ENCODE results near the gene CEL. TPM values are rescaled to one million over a fixed set of nuclear protein-coding genes. Genes with fewer than 3 reads are reported as not detected.

CEL gene
- total and polyA plus RNA-seq, 2 donors (not counting 3 experiments of a cell fraction or from before 2014, with no cell fraction given), result 0.92 to 1.1 TPM

GRCh38 chr9:133050781-133051180 lies 11.0 kb upstream of the CEL start:
- Histone ChIP-seq H3K79me2 (ENCODE audit: control insufficient read depth, insufficient read depth, low read length) (no peaks in the 10 kb centered on the region), H4K20me1 (replicated peaks; ENCODE audit: control insufficient read depth, extremely low read depth, insufficient read depth, low read length) (no peaks in the 10 kb centered on the region), H3K9me1 (replicated peaks; ENCODE audit: control insufficient read depth, extremely low read depth, insufficient read depth, low read length) (no peaks in the 10 kb centered on the region), H3K4me1 (ENCODE audit: control insufficient read depth, extremely low read depth, insufficient read depth, low read length) (no peaks in the 10 kb centered on the region), H3K9ac (replicated peaks; ENCODE audit: extremely low read depth, insufficient read depth, low read length) (no peak overlapping the region), H3K27me3 (ENCODE audit: control insufficient read depth in 2 of 2, insufficient read depth in 2 of 2, low read length in 2 of 2) (no peaks in the 10 kb centered on the region), H3K9me3 (replicated peaks; ENCODE audit: control insufficient read depth, insufficient read depth, low read length) (no peaks in the 10 kb centered on the region), H3K4me3 (replicated peaks in 1 of 3; ENCODE audit: insufficient read depth in 1 of 3, low read depth in 1 of 3, low read length in 3 of 3) (no peak overlapping the region), H3K4me2 (ENCODE audit: insufficient read depth, low read length) (no peak overlapping the region), H3K36me3 (ENCODE audit: control insufficient read depth in 2 of 2, extremely low read depth in 1 of 2, insufficient read depth in 2 of 2, low read length in 2 of 2) (peaks cover 0 to 47% of the 10 kb centered on the region in 2 experiments), H2AFZ (ENCODE audit: low read depth, low read length) (no peak overlapping the region), H3K27ac (ENCODE audit: insufficient read depth, low read depth, low read length) (no peak overlapping the region)
- ChIA-PET POLR2A (no interaction called here), CTCF (interaction anchor here (0.6 to 3.4 kb wide), 2 partner anchors 93 to 98 kb away, joined by 3 to 17 read pairs; no protein-coding TSS in a partner anchor)
- TF ChIP-seq EZH2 (IDR thresholded peaks at IDR 0.05; ENCODE audit: borderline replicate concordance, low read depth, low read length, severe bottlenecking) (no peak), POLR2AphosphoS5 (IDR thresholded peaks at IDR 0.05; ENCODE audit: insufficient read depth, low read depth, low read length) (no peak), MYC (IDR thresholded peaks at IDR 0.05; ENCODE audit: low read depth, low read length) (no peak), JUN (IDR thresholded peaks at IDR 0.05; ENCODE audit: borderline replicate concordance, insufficient read depth, insufficient read length, low read depth) (no peak)
- TF ChIP-seq, protein P1, sequence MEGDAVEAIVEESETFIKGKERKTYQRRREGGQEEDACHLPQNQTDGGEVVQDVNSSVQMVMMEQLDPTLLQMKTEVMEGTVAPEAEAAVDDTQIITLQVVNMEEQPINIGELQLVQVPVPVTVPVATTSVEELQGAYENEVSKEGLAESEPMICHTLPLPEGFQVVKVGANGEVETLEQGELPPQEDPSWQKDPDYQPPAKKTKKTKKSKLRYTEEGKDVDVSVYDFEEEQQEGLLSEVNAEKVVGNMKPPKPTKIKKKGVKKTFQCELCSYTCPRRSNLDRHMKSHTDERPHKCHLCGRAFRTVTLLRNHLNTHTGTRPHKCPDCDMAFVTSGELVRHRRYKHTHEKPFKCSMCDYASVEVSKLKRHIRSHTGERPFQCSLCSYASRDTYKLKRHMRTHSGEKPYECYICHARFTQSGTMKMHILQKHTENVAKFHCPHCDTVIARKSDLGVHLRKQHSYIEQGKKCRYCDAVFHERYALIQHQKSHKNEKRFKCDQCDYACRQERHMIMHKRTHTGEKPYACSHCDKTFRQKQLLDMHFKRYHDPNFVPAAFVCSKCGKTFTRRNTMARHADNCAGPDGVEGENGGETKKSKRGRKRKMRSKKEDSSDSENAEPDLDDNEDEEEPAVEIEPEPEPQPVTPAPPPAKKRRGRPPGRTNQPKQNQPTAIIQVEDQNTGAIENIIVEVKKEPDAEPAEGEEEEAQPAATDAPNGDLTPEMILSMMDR (IDR thresholded peaks at IDR 0.05; ENCODE audit: extremely low read depth in 1 of 2, insufficient read depth in 1 of 2, low read depth in 1 of 2, low read length in 2 of 2), result no peak
- FAIRE-seq (no peak), DNase-seq (ENCODE audit: low read depth, low spot score) (peak; percentile 42)
- intact Hi-C loops (cut with micrococcal nuclease) (no loop called here), dilution Hi-C loops (cut with MboI; ENCODE audit: extremely low pct_ligation_motif_present, low sequenced_read_pairs) (no loop called here)
- BruUV-seq (replicated peaks), result no TSS peak

All from endothelial cell of umbilical vein (primary cell).